HepG2 (cell line): ENCODE data around the gene XXYLT1. TPM values are rescaled to one million over a fixed set of nuclear protein-coding genes. Genes with fewer than 3 reads are reported as not detected.
A peak's percentile ranks its signal among the peaks of the same experiment; 100 is the strongest.

Source experiments
- ARNTL ChIP-seq: sonication (generic); formaldehyde crosslinking; IDR thresholded peaks from 2 replicates; pipeline ENCODE4 v1.4.0; 2020; ENCODE audit warnings: mild to moderate bottlenecking, missing genetic modification reagents
- CENPT ChIP-seq: sonication (generic); formaldehyde crosslinking; IDR thresholded peaks from 2 replicates; pipeline ENCODE4 v1.8.0; 2022; ENCODE audit warnings: low read depth, mild to moderate bottlenecking, moderate library complexity, missing genetic modification reagents
- FOXK2 ChIP-seq: fragments of 450-650 bp; IDR thresholded peaks from 2 replicates; pipeline ENCODE4 v1.6.1; 2016
- GATAD1 ChIP-seq: IDR thresholded peaks from 2 replicates; pipeline ENCODE4 v1.6.1; 2016; ENCODE audit warnings: missing genetic modification reagents, missing compliant biosample characterization
- GLI4 ChIP-seq: sonication (generic); formaldehyde crosslinking; IDR thresholded peaks from 2 replicates; pipeline ENCODE4 v1.5.1; 2020; ENCODE audit warnings: missing genetic modification reagents, mild to moderate bottlenecking, moderate library complexity, borderline replicate concordance
- HNRNPUL1 ChIP-seq: fragments of 200-400 bp; formaldehyde crosslinking; IDR thresholded peaks from 2 replicates; pipeline ENCODE4 v1.6.1; 2017; ENCODE audit warnings: low read depth, mild to moderate bottlenecking, low read length, moderate library complexity
- JDP2 ChIP-seq: sonication (generic); formaldehyde crosslinking; IDR thresholded peaks from 2 replicates; pipeline ENCODE4 v1.8.1; 2022; ENCODE audit warnings: missing genetic modification reagents, borderline replicate concordance
- NPAS2 ChIP-seq: sonication (generic); formaldehyde crosslinking; IDR thresholded peaks from 2 replicates; pipeline ENCODE4 v1.8.0; 2022; ENCODE audit warnings: mild to moderate bottlenecking, missing genetic modification reagents, borderline replicate concordance
- PAX8 ChIP-seq: sonication (generic); formaldehyde crosslinking; IDR thresholded peaks from 2 replicates; pipeline ENCODE4 v1.8.0; 2022; ENCODE audit warnings: mild to moderate bottlenecking, missing genetic modification reagents, borderline replicate concordance
- SCMH1 ChIP-seq: sonication (generic); formaldehyde crosslinking; IDR thresholded peaks from 2 replicates; pipeline ENCODE4 v1.9.0; 2021; ENCODE audit warnings: missing genetic modification reagents, mild to moderate bottlenecking, borderline replicate concordance
- SSRP1 ChIP-seq: IDR thresholded peaks from 2 replicates; pipeline ENCODE4 v1.6.1; 2016; ENCODE audit warnings: control low read depth
- TSC22D2 ChIP-seq: sonication (generic); formaldehyde crosslinking; IDR thresholded peaks from 2 replicates; pipeline ENCODE4 v1.5.1; 2020; ENCODE audit warnings: missing genetic modification reagents, mild to moderate bottlenecking, borderline replicate concordance
- ZFP41 ChIP-seq: sonication (generic); formaldehyde crosslinking; IDR thresholded peaks from 2 replicates; pipeline ENCODE4 v1.4.0; 2020; ENCODE audit warnings: mild to moderate bottlenecking, missing genetic modification reagents, borderline replicate concordance
- ZNF350 ChIP-seq: sonication (generic); formaldehyde crosslinking; IDR thresholded peaks from 2 replicates; pipeline ENCODE4 v1.4.0; 2020; ENCODE audit warnings: mild to moderate bottlenecking, low read depth, missing genetic modification reagents, borderline replicate concordance
- ZNF354B ChIP-seq: sonication (generic); formaldehyde crosslinking; IDR thresholded peaks from 2 replicates; pipeline ENCODE4 v1.8.0; 2022; ENCODE audit warnings: mild to moderate bottlenecking, missing genetic modification reagents
- ZNF558 ChIP-seq: sonication (generic); formaldehyde crosslinking; IDR thresholded peaks from 2 replicates; pipeline ENCODE4 v1.9.0; 2022; ENCODE audit warnings: mild to moderate bottlenecking, missing genetic modification reagents, borderline replicate concordance
- ZNF788 ChIP-seq: sonication (generic); formaldehyde crosslinking; IDR thresholded peaks from 2 replicates; pipeline ENCODE4 v1.5.0; 2020; ENCODE audit warnings: mild to moderate bottlenecking, missing genetic modification reagents, borderline replicate concordance
- ZZZ3 ChIP-seq: sonication (generic); formaldehyde crosslinking; IDR thresholded peaks from 2 replicates; pipeline ENCODE4 v1.4.0; 2020; ENCODE audit warnings: missing genetic modification reagents, mild to moderate bottlenecking, borderline replicate concordance
- polyA plus RNA-seq, 8 experiments: library from polyadenylated mRNA; depleted of rRNA in 3 of 8; stranded (reverse) in 7 of 8; unstranded in 1 of 8; fragments of >200 nt; fragmentation: Illumina TruSeq in 4 of 8; extraction: Trizol in 4 of 8; gene quantifications; 2 replicates each; pipeline versions ENCODE4 v1.2.1 to v1.2.3, GENCODE V29; 2011 to 2016; ENCODE audit warnings: low read depth in 4 of 8, missing spikeins in 1 of 8, mixed read lengths in 1 of 8; ENCODE audit not compliant: insufficient read depth in 1 of 8
- total RNA-seq, 5 experiments: library from RNA; depleted of rRNA; stranded (reverse); fragments of >200 nt; fragmentation: Illumina TruSeq; extraction: Trizol; gene quantifications; 2 replicates each; pipeline ENCODE4 v1.2.3, GENCODE V29; 2016; ENCODE audit warnings: low read depth in 1 of 5
- TF ChIP-seq, protein P1 (sequence below): sonication (generic); formaldehyde crosslinking; IDR thresholded peaks from 2 replicates; pipeline ENCODE4 v1.4.0; 2020; ENCODE audit warnings: mild to moderate bottlenecking, missing genetic modification reagents
- TF ChIP-seq, protein P2 (sequence below): sonication (generic); formaldehyde crosslinking; IDR thresholded peaks from 2 replicates; pipeline ENCODE4 v1.4.0; 2020; ENCODE audit warnings: mild to moderate bottlenecking, missing genetic modification reagents, borderline replicate concordance
- TF ChIP-seq, protein P3 (sequence below): sonication (generic); formaldehyde crosslinking; conservative IDR thresholded peaks from 2 replicates; pipeline ENCODE4 v1.4.0; 2020; ENCODE audit warnings: missing genetic modification reagents
- TF ChIP-seq, protein P4 (sequence below): sonication (generic); formaldehyde crosslinking; IDR thresholded peaks from 2 replicates; pipeline ENCODE4 v1.8.1; 2023; ENCODE audit warnings: mild to moderate bottlenecking, missing genetic modification reagents

XXYLT1 gene
- total and polyA plus RNA-seq, 2 of the 13 experiments (the other 11 are each of a cell fraction or from before 2014, with no cell fraction given) = 17.7 to 19.0 TPM

DNA sequence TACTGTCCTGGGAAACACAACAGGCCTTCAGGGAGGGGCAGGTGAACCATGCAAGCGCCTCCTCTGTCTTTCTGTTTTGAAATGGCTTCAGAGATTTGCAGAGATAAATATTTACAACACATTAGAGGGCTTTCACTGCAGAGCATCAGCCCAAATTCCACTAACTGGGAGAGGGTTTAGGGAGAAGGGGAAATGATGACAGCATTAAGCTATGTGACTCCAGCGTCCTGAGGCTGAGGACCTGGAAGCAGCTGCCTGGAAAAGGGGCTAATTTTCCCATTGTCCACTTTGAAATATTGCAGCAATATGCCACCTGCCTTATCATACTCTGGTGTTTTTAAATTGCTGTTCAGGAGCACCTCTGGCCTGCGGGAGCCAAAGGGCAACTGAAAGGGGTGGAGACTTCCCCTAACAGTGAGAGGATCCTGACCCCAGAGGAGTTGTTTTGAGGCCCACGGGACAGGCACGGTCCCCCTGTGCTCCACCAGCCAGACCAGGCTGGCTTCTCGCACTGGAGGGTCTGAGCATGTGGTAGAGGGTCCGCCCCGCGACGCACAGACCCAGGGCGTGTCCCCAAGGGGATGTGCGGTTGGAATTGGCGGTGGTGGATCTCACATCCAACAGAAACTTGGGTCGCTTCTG is 110.6 kb downstream of the XXYLT1 start (continued):
- TF ChIP-seq ZNF788 (CRISPR knock-in tag) = peak; percentile 51; the same call in 1 of the 2 replicates
- TF ChIP-seq, protein P1, sequence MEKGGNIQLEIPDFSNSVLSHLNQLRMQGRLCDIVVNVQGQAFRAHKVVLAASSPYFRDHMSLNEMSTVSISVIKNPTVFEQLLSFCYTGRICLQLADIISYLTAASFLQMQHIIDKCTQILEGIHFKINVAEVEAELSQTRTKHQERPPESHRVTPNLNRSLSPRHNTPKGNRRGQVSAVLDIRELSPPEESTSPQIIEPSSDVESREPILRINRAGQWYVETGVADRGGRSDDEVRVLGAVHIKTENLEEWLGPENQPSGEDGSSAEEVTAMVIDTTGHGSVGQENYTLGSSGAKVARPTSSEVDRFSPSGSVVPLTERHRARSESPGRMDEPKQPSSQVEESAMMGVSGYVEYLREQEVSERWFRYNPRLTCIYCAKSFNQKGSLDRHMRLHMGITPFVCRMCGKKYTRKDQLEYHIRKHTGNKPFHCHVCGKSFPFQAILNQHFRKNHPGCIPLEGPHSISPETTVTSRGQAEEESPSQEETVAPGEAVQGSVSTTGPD (CRISPR knock-in tag) = peak; percentile 71; the same call in 1 of the 2 replicates
- TF ChIP-seq ARNTL (CRISPR knock-in tag) = peak; percentile 62
- no peak for TF ChIP-seq JDP2 (CRISPR knock-in tag)
- TF ChIP-seq TSC22D2 (CRISPR knock-in tag) = no peak
- no peak for TF ChIP-seq CENPT (CRISPR knock-in tag)
- TF ChIP-seq PAX8 (CRISPR knock-in tag) = no peak
- no peak for TF ChIP-seq NPAS2 (CRISPR knock-in tag)
- TF ChIP-seq, protein P2, sequence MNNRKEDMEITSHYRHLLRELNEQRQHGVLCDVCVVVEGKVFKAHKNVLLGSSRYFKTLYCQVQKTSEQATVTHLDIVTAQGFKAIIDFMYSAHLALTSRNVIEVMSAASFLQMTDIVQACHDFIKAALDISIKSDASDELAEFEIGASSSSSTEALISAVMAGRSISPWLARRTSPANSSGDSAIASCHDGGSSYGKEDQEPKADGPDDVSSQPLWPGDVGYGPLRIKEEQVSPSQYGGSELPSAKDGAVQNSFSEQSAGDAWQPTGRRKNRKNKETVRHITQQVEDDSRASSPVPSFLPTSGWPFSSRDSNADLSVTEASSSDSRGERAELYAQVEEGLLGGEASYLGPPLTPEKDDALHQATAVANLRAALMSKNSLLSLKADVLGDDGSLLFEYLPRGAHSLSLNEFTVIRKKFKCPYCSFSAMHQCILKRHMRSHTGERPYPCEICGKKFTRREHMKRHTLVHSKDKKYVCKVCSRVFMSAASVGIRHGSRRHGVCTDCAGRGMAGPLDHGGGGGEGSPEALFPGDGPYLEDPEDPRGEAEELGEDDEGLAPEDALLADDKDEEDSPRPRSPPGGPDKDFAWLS (CRISPR knock-in tag) = no peak
- no peak for TF ChIP-seq HNRNPUL1
- TF ChIP-seq GLI4 (CRISPR knock-in tag) = no peak
- no peak for TF ChIP-seq SSRP1 (CRISPR knock-in tag)
- no peak for TF ChIP-seq GATAD1 (CRISPR knock-in tag)
- TF ChIP-seq, protein P3, sequence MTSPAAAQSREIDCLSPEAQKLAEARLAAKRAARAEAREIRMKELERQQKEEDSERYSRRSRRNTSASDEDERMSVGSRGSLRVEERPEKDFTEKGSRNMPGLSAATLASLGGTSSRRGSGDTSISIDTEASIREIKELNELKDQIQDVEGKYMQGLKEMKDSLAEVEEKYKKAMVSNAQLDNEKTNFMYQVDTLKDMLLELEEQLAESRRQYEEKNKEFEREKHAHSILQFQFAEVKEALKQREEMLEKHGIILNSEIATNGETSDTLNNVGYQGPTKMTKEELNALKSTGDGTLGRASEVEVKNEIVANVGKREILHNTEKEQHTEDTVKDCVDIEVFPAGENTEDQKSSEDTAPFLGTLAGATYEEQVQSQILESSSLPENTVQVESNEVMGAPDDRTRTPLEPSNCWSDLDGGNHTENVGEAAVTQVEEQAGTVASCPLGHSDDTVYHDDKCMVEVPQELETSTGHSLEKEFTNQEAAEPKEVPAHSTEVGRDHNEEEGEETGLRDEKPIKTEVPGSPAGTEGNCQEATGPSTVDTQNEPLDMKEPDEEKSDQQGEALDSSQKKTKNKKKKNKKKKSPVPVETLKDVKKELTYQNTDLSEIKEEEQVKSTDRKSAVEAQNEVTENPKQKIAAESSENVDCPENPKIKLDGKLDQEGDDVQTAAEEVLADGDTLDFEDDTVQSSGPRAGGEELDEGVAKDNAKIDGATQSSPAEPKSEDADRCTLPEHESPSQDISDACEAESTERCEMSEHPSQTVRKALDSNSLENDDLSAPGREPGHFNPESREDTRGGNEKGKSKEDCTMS (CRISPR knock-in tag) = no peak
- TF ChIP-seq ZNF354B (CRISPR knock-in tag) = no peak
- TF ChIP-seq ZNF350 (CRISPR knock-in tag) = peak; percentile 88
- TF ChIP-seq ZNF558 = no peak
- TF ChIP-seq, protein P4, sequence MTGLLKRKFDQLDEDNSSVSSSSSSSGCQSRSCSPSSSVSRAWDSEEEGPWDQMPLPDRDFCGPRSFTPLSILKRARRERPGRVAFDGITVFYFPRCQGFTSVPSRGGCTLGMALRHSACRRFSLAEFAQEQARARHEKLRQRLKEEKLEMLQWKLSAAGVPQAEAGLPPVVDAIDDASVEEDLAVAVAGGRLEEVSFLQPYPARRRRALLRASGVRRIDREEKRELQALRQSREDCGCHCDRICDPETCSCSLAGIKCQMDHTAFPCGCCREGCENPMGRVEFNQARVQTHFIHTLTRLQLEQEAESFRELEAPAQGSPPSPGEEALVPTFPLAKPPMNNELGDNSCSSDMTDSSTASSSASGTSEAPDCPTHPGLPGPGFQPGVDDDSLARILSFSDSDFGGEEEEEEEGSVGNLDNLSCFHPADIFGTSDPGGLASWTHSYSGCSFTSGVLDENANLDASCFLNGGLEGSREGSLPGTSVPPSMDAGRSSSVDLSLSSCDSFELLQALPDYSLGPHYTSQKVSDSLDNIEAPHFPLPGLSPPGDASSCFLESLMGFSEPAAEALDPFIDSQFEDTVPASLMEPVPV (CRISPR knock-in tag) = peak; percentile 60; the same call in 1 of the 2 replicates
- no peak for TF ChIP-seq ZFP41 (CRISPR knock-in tag)
- TF ChIP-seq FOXK2 = no peak
- no peak for TF ChIP-seq SCMH1
- no peak for TF ChIP-seq ZZZ3
